ENCODE measurements around the gene OIP5.
"Not testable (repeated sequence)": the region's sequence is repeated elsewhere in the genome, so short reads cannot be mapped to it uniquely, and the experiment has no call there.

Gene OIP5

GRCh38 chr15:41332194-41333025 lies at the start of gene OIP5, which contains the start of gene NUSAP1:
TSS of gene OIP5 (minus strand) at chr15:41332591. CDS start at chr15:41332561, 30 bp downstream.
TSS of gene NUSAP1 (plus strand) at chr15:41332881. CDS start at chr15:41332958, 77 bp downstream.
- peak; percentile 93 for DNase-seq (ENCODE audit: low spot score)

GRCh38 chr15:41377978-41378377 lies 45.6 kb upstream of the OIP5 start:
- no peak for DNase-seq (ENCODE audit: low spot score)

- no peak for DNase-seq (ENCODE audit: low spot score)
Measured at GRCh38 chr15:41367418-41367817, 35.0 kb upstream of the OIP5 start.

GRCh38 chr15:41354371-41354770 lies 22.0 kb upstream of the OIP5 start:
- no peak for DNase-seq (ENCODE audit: low spot score)

GRCh38 chr15:41350057-41350717 lies 17.8 kb upstream of the OIP5 start:
- DNase-seq (ENCODE audit: low spot score): no peak

GRCh38 chr15:41347236-41347635 lies 14.8 kb upstream of the OIP5 start:
- DNase-seq (ENCODE audit: low spot score): no peak

- no peak for DNase-seq (ENCODE audit: low spot score)
Measured at GRCh38 chr15:41341519-41341918, 9.1 kb upstream of the OIP5 start.

- no peak for DNase-seq (ENCODE audit: low spot score)
Measured at GRCh38 chr15:41340189-41340695, 7.9 kb upstream of the OIP5 start.

GRCh38 chr15:41337631-41338522 lies 5.5 kb upstream of the OIP5 start:
- DNase-seq (ENCODE audit: low spot score): no peak

GRCh38 chr15:41337047-41337446 lies 4.7 kb upstream of the OIP5 start:
- DNase-seq (ENCODE audit: low spot score): no peak

GRCh38 chr15:41336549-41336948 lies 4.2 kb upstream of the OIP5 start:
- no peak for DNase-seq (ENCODE audit: low spot score)

GRCh38 chr15:41334293-41335120 lies 2.1 kb upstream of the OIP5 start:
- no peak for DNase-seq (ENCODE audit: low spot score)

GRCh38 chr15:41333026-41333562 lies 703 bp upstream of the OIP5 start:
- no peak for DNase-seq (ENCODE audit: low spot score)

- DNase-seq (ENCODE audit: low spot score): peak; percentile 32
Measured at GRCh38 chr15:41331833-41332193, 578 bp downstream of the OIP5 start.

GRCh38 chr15:41331281-41331680 lies 1.1 kb downstream of the OIP5 start:
- DNase-seq (ENCODE audit: low spot score): no peak

- no peak for DNase-seq (ENCODE audit: low spot score)
Measured at GRCh38 chr15:41323611-41324010, 8.8 kb downstream of the OIP5 start.

GRCh38 chr15:41320805-41321330 lies 11.5 kb downstream of the OIP5 start:
- DNase-seq (ENCODE audit: low spot score): not testable (repeated sequence)

- no peak for DNase-seq (ENCODE audit: low spot score)
Measured at GRCh38 chr15:41309226-41309905, 23.0 kb downstream of the OIP5 start.

- no peak for DNase-seq (ENCODE audit: low spot score)
Measured at GRCh38 chr15:41307679-41308078, 24.7 kb downstream of the OIP5 start.

- DNase-seq (ENCODE audit: low spot score): no peak
Measured at GRCh38 chr15:41304149-41304770, 28.1 kb downstream of the OIP5 start.
